Stimulated activated CD4-positive, alpha-beta T cell treated with anti-CD3 and anti-CD28 coated beads, TNF-alpha, amount 100 ng/mL, for 4 hours (primary cell): Measurements from ENCODE around the gene TMEM175.

Source experiments
- DNase-seq, 3 experiments: peaks; one replicate each; pipeline ENCODE4 v3.0.0-alpha.2; 2020; ENCODE audit warnings: low read depth in 3 of 3

The TMEM175 gene

DNA sequence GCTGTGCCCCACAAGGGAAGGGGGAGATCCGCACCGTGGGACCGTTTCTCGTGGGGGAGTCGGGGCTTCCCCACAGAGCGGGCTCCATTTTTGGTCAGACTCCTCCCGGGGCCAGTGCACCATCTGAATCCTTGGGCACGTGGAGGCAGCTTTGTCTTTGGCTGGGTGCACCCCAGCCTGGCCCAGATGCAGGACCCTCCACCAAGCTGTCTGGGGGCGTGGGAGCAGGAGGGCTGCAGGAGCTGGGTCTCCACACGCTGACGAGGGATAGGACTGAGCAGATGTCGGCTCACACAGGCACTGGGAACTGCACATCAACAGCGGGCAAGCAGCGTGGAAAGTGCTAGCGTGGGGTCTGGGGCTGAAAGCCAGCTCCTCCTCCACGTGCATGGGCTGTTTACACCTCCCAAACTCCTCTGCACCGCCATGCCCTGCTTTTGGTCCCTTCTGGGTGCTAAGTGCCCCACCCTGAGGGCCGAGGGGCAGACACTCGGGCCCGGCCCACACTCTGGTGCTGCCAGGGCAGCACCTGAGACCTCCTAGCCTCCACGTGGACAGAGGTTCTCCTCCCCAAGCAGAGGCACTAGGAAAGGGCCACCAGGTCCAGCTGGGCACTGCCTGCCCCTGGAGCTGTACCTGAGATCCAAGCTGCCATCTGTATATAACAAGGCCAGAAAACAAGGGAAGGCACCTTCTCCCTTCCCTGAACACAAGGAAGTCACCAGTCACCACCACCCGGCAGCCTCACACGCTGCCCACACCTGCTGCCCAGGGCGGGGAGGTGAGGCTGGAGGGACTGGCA, 27.3 kb downstream of the TMEM175 start:
- no peak for DNase-seq

DNA sequence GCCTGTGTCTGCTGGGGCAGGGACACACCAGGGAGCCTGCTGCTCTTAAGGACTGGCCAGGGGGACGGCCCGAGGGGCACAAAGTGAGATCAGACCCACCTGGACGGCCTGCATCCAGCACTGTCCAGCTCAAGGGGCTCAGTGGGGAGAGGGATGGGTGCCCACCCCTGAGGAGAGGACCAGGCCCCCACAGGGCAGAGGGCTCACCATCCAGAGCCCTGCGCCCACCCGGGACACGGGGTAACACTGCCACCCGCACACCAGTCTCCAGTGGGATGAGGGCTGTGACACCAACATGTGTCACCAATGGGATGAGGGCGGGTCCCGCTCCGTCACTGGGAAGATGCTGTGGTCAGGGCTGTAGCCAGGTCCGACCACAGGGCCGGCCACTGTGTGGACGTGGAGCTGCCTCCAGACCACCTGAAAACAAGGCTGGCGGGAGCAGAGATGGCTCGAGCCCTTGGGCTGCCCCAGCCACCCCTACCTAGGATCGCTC, 27.9 kb downstream of the TMEM175 start:
- no peak for DNase-seq

- no peak for DNase-seq
Measured at GRCh38 chr4:960636-961350, 28.5 kb downstream of the TMEM175 start.

DNA sequence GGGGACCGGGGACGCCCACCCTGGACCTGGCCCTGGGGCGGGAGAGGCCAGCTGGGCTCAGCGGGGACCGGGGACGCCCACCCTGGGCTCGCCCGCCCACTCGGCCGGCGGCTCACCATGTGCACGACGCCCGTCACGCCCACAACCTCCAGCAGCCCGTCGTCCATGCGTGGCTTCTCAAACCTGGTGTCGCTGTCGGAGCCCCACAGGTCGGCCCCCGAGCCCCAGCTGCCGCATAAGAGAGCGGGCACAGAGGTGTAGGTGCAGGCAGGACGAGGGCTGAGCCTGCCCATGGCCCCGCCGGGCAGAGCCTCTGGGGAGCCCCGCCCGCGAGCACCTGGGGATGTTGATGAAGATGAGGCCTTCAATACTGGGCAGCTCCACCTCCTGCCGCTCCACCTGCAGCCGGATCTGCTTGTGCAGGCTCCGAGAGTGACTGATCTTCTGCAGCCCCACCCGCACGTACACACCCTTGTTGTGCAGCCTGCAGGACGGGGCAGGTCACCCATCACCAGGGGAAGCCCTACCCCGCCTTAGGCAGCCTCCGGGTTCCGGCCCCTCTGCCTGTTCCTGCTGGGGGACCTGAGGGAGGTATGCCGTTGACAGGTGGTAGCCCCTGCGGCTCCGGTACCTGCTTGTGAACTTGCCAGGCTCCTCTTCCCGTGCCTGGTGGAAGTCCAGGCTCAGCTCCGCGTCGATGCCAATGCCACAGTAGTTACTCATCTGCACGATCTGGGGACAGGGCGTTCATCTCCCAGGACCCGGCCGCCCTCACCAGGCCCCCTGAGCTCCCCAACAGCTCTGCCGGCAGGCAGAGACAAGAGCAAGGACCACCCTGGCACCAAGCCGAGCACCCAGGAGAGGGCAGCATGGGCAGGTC, 29.3 kb downstream of the TMEM175 start:
- no peak for DNase-seq

DNA sequence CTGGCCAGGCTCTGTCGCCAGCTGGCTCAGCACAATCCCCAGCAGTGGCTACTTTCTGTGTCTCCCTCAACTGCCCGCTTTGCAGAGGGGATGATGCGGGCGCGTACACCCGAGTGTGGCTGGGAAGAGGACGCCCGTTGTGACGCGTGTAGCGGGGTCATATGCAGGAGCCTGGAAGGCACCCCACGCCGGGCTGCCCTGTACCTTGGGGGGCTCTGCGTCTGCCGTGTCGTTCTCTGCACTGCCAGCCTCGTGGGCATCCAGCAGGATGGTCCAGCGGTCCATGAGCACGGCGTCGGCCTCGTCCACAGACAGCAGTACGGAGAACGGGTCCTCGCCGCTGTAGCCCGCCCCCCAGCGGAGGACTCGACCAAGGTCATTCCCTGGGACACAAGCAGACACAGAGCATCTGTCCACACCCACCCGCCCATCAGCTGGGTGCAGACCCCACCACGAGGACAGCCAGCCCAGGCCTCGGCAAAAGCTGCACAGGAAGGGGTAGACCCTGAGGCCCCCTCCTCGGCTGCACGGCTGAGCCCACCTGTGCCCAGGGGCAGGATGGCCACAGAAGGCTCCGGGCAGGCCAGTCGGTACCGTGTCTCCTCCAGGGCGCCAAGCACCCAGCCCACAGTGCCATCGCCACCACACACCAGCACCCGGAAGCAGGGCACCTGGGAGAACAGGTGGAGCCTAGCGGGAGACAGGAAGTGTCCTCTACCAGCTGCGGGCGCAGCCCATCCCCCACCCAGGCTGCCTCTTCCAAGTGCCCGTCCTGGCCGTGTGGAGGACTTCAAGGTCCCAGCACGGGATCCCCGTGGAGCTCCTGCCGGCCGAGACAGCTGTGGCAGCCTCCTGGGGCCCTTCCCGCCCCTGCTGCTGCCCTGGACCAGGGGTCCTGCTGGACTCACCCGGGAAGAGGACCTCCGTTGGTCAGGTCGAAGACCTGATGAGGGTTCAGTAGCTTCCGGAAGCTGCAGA, 30.3 kb downstream of the TMEM175 start:
- DNase-seq = no peak

GRCh38 chr4:963276-964225, 31.3 kb downstream of the TMEM175 start:
- no peak for DNase-seq

DNA sequence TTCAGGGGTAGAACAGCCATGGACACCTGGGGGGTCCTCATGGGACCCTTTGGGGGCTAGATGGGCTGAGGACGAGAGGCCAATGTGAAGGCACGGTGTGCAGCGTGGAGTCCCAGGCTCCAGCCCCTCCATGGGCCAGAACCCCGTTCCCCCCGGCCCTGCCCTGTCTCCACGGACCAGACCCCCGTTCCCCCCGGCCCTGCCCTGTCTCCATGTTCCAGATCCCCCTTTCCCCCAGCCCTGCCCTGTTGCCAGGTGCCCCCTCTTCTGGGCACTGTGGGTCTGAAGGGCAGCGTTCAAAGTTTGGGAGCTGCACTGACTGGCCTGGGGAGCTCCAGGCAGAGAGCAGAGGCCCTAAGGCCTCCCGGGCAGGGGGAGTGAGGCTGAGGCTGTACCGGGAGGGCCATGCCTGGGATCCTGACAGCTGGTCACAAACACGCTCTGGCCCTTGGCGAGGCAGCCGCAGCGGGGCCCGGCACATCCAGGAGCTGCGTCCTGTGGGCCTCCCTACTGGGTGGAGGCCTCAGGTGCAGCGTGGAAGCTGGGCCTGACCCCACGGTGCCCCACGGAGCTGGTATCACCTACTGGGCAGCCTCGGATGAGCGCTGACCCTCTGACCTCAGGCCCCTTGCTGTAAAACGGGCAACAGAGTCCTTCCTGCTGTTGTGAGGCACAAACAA, 32.2 kb downstream of the TMEM175 start:
- DNase-seq = no peak

DNA sequence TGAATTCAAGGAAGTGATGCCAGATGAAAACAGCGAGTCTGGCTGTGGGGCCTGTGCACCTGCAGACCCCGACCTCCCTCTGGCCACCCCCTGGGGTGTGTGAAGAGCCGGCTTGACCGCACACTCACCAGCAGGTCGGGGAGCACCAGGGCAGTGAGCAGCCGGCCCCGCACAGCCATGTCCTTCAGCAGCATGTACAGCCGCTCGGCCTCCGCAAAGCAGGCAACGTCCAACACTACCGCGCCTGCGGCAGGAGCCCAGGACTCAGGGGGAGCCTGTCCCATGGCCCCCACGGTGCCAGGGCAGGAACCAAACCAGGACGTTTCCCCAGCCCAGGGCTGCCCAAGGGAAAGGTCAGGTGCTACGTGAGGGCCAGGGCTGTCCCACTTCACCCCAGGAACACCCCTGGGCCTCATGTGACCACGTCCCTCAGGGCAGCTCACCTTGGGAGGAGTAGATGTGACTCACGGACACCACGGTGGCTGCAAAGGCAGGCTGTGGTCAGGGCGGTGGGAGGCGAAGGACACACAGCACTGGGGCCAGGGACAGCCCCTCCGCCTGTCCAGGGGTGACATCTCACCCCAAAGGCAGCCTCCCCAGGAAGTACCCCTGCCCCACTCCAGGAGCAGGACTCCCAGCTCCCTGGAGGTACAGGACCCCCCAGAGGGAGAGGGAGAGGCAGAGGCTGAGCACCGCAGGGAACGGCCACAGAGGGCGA, 32.9 kb downstream of the TMEM175 start:
- no peak for DNase-seq

GRCh38 chr4:965766-966134, 33.5 kb downstream of the TMEM175 start:
- DNase-seq = no peak

- DNase-seq = no peak
Measured at GRCh38 chr4:966266-967112, 34.2 kb downstream of the TMEM175 start.

GRCh38 chr4:967113-968104, 35.1 kb downstream of the TMEM175 start:
- no peak for DNase-seq

GRCh38 chr4:968221-968620, 36.0 kb downstream of the TMEM175 start:
- no peak for DNase-seq

DNA sequence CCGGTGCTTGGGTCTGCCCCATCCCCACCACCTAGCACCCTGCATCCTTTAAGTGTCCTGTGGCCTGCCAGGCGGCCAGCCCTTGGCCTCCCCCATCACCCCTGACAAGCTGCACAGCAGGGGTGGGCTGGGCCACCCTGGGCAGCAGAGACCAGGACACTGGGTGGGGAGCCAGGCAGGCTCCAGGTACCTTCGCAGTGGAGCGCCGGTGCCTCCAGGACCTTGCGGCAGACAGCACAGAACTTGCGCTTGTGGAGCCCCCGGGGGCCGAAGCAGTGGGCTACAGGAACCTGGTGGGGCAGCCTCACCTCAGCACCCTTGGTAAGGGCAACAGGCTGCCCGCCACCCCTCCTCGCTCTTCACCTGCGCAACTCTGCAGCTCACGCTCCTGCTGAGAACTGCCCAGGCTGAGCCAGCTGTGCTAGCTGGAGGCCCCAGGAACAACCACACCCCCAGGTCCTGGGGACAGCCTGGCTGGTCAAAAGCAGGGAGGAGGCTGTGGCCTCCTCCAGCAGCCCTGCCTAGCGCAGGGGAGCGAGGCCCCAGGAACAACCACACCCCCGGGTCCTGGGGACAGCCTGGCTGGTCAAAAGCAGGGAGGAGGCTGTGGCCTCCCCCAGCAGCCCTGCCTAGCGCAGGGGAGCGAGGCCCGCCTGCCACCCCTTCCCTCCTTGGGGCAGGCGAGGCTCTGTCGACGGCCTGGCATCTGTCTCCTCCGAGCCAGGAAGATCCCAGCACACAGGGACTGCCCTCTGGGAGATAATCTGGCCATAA, 36.5 kb downstream of the TMEM175 start:
- no peak for DNase-seq

DNA sequence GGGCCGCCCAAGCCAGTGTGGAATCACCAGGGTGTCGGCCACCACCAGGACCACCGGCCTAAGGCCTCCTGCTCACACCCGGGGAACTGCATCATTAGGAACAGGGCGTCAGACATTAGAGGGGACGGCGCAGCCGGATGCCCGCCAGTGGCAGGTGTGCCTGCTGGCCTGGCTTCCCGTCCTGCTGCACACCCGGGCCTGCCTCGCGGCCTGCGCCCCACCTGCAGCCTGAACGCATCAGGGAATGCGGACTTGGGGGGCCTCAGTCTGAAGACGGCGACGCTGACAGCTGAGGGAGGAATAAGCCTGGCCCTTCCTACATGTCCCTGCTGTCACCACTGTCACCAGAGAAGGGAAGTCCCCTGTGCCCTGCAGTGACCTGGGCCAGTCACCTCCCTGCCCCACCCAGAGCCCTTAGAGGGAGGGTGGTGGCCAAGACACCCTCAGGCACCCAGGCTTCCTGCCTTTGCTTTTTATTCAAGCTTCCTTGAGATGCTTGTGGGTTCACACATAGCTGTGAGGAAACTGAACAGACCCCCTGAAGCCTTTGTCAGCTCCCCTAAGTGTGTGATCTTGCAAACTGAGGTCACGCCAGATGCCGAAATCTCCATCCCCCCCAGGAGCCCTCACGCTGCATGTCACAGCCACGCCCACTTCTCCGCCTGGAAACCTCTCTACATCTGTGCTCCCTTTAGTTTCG, 37.9 kb downstream of the TMEM175 start:
- DNase-seq = no peak
